PFSK-1 (cell line): Measurements from ENCODE around the gene CFAP97D2.

Experiments
- POLR2AphosphoS5 ChIP-seq: IDR thresholded peaks from 2 replicates; pipeline ENCODE4 v1.6.1; 2012; ENCODE audit warnings: low read depth, mild to moderate bottlenecking, control low read depth, low read length, moderate library complexity
- TAF1 ChIP-seq: IDR thresholded peaks from 2 replicates; pipeline ENCODE4 v1.6.1; 2012; ENCODE audit warnings: low read length, control low read depth, borderline replicate concordance; ENCODE audit not compliant: insufficient read depth

DNA sequence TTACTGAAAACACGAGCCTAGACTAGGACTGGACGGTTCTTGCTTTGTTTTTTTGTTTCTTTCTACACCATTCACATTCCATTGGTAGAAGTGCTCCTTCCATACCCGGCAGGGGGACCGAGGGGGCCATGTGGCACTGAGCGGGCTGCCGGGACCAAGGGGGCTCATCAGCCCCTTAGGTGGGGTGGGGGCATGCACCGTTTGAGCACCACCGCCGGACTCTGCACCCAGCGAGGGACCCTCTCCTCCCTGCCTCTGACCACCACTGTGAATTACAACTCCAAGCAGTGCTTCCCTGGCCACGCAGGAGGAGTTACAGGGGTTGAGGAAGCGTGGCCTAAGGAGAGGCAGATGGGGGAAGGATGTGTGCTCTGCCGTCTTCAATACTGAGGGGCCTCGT is 15.0 kb upstream of the CFAP97D2 start:
- TF ChIP-seq POLR2AphosphoS5 (no peak), TAF1 (no peak)
